Neural cell (in vitro differentiated cells): Measurements from ENCODE around the gene SEZ6. TPM values are rescaled to one million over a fixed set of nuclear protein-coding genes. Genes with fewer than 3 reads are reported as not detected.

Experiments used
- H2AFZ ChIP-seq: fragments of 200-600, 300-800 bp; sonication (generic), shearing (Covaris generic); 2 replicates; pipeline ENCODE4 v1.6.0; 2014; ENCODE audit warnings: low read depth, mild to moderate bottlenecking, antibody characterized with exemption, low read length, moderate library complexity
- H3F3A ChIP-seq: fragments of 200-600 bp; shearing (Covaris generic); 2 replicates; pipeline ENCODE4 v1.6.1; 2016; ENCODE audit warnings: mild to moderate bottlenecking, moderate library complexity, mixed read lengths, antibody characterized with exemption, low read length; ENCODE audit not compliant: insufficient read depth, poor library complexity, severe bottlenecking
- H3K27ac ChIP-seq: fragments of 200-600, 300-800 bp; sonication (generic), shearing (Covaris generic); 2 replicates; pipeline ENCODE4 v1.5.1; 2014; ENCODE audit warnings: mild to moderate bottlenecking, low read length, moderate library complexity
- H3K27me3 ChIP-seq: fragments of 300-800, 200-600 bp; sonication (generic), shearing (Covaris generic); 2 replicates; pipeline ENCODE4 v1.6.0; 2014; ENCODE audit warnings: mild to moderate bottlenecking, low read depth, low read length, moderate library complexity; ENCODE audit not compliant: insufficient read depth
- H3K36me3 ChIP-seq: fragments of 300-800, 200-600 bp; sonication (generic), shearing (Covaris generic); 2 replicates; pipeline ENCODE4 v1.5.1; 2014; ENCODE audit warnings: mild to moderate bottlenecking, antibody characterized with exemption, low read length, moderate library complexity; ENCODE audit not compliant: insufficient read depth
- H3K4me2 ChIP-seq: fragments of 300-800, 200-600 bp; sonication (generic), shearing (Covaris generic); 2 replicates; pipeline ENCODE4 v1.6.0; 2014; ENCODE audit warnings: mild to moderate bottlenecking, low read length
- H3K4me3 ChIP-seq: fragments of 300-800, 200-600 bp; sonication (generic), shearing (Covaris generic); 2 replicates; pipeline ENCODE4 v1.5.1; 2014; ENCODE audit warnings: mild to moderate bottlenecking, low read length, moderate library complexity
- H3K79me2 ChIP-seq: fragments of 200-600 bp; shearing (Covaris generic); replicated peaks from 2 replicates; pipeline ENCODE4 v1.6.0; 2014; ENCODE audit warnings: mild to moderate bottlenecking, low read length, moderate library complexity; ENCODE audit not compliant: insufficient read depth
- H3K9ac ChIP-seq: fragments of 300-800, 200-600 bp; sonication (generic), shearing (Covaris generic); 2 replicates; pipeline ENCODE4 v1.6.1; 2016; ENCODE audit warnings: mild to moderate bottlenecking, low read length, mixed read lengths
- H3K9me2 ChIP-seq: fragments of 200-600 bp; shearing (Covaris generic); 2 replicates; pipeline ENCODE4 v1.6.1; 2016; ENCODE audit warnings: mild to moderate bottlenecking, low read length, mixed read lengths; ENCODE audit not compliant: insufficient read depth
- H3K9me3 ChIP-seq: fragments of 200-600, 300-800 bp; sonication (generic), shearing (Covaris generic); 2 replicates; pipeline ENCODE4 v1.6.1; 2016; ENCODE audit warnings: mild to moderate bottlenecking, mixed run types, low read length, moderate library complexity, mixed read lengths
- H4K20me1 ChIP-seq: fragments of 200-600 bp; shearing (Covaris generic); 2 replicates; pipeline ENCODE4 v1.6.1; 2016; ENCODE audit warnings: mild to moderate bottlenecking, mixed run types; ENCODE audit not compliant: insufficient read depth
- CTCF ChIP-seq: fragments of 450-650 bp; IDR thresholded peaks from 2 replicates; pipeline ENCODE4 v1.5.1; 2014; ENCODE audit warnings: antibody characterized with exemption, mild to moderate bottlenecking, moderate library complexity; ENCODE audit not compliant: poor library complexity, severe bottlenecking
- EP300 ChIP-seq: fragments of 450-650 bp; conservative IDR thresholded peaks from 2 replicates; pipeline ENCODE4 v1.6.1; 2014; ENCODE audit warnings: antibody characterized with exemption, mild to moderate bottlenecking, moderate library complexity; ENCODE audit not compliant: poor library complexity, severe bottlenecking
- EZH2 ChIP-seq: fragments of 200-600, 300-800 bp; shearing (Covaris generic), sonication (generic); IDR thresholded peaks from 2 replicates; pipeline ENCODE4 v1.6.1; 2014; ENCODE audit warnings: antibody characterized with exemption, low read length, borderline replicate concordance, mild to moderate bottlenecking; ENCODE audit not compliant: insufficient read depth, poor library complexity, severe bottlenecking
- MXI1 ChIP-seq: fragments of 450-650 bp; conservative IDR thresholded peaks from 2 replicates; pipeline ENCODE4 v1.6.1; 2014; ENCODE audit warnings: antibody characterized with exemption, mild to moderate bottlenecking; ENCODE audit not compliant: poor library complexity, severe bottlenecking
- POLR2AphosphoS5 ChIP-seq: IDR thresholded peaks from 2 replicates; pipeline ENCODE4 v1.6.1; 2012
- RAD21 ChIP-seq: fragments of 450-650 bp; conservative IDR thresholded peaks from 2 replicates; pipeline ENCODE4 v1.6.1; 2014; ENCODE audit warnings: antibody characterized with exemption, mild to moderate bottlenecking, moderate library complexity
- SMC3 ChIP-seq: fragments of 450-650 bp; conservative IDR thresholded peaks from 2 replicates; pipeline ENCODE4 v1.6.1; 2014; ENCODE audit warnings: antibody characterized with exemption, mild to moderate bottlenecking, moderate library complexity; ENCODE audit not compliant: poor library complexity
- TAF1 ChIP-seq: IDR thresholded peaks from 2 replicates; pipeline ENCODE4 v1.6.1; 2012; ENCODE audit warnings: low read depth
- polyA plus RNA-seq: library from polyadenylated mRNA; depleted of rRNA; stranded (reverse); fragments of >200 nt; gene quantifications from 2 replicates; pipeline ENCODE4 v1.2.3, GENCODE V29; 2014
- TF ChIP-seq, protein P1 (sequence below): IDR thresholded peaks from 2 replicates; pipeline ENCODE4 v1.6.1; 2012; ENCODE audit warnings: borderline replicate concordance

The SEZ6 gene
- polyA plus RNA-seq, 1 donor from 2014 or later, result 15.1 TPM

GRCh38 chr17:28989028-28989427, 16.8 kb downstream of the SEZ6 start:
- TF ChIP-seq MXI1, result no peak
- no peak for TF ChIP-seq EP300
- no peak for TF ChIP-seq RAD21
- no peak for TF ChIP-seq POLR2AphosphoS5
- no peak for TF ChIP-seq EZH2
- no peak for TF ChIP-seq CTCF
- TF ChIP-seq TAF1, result no peak
- no peak for TF ChIP-seq SMC3
- TF ChIP-seq, protein P1, sequence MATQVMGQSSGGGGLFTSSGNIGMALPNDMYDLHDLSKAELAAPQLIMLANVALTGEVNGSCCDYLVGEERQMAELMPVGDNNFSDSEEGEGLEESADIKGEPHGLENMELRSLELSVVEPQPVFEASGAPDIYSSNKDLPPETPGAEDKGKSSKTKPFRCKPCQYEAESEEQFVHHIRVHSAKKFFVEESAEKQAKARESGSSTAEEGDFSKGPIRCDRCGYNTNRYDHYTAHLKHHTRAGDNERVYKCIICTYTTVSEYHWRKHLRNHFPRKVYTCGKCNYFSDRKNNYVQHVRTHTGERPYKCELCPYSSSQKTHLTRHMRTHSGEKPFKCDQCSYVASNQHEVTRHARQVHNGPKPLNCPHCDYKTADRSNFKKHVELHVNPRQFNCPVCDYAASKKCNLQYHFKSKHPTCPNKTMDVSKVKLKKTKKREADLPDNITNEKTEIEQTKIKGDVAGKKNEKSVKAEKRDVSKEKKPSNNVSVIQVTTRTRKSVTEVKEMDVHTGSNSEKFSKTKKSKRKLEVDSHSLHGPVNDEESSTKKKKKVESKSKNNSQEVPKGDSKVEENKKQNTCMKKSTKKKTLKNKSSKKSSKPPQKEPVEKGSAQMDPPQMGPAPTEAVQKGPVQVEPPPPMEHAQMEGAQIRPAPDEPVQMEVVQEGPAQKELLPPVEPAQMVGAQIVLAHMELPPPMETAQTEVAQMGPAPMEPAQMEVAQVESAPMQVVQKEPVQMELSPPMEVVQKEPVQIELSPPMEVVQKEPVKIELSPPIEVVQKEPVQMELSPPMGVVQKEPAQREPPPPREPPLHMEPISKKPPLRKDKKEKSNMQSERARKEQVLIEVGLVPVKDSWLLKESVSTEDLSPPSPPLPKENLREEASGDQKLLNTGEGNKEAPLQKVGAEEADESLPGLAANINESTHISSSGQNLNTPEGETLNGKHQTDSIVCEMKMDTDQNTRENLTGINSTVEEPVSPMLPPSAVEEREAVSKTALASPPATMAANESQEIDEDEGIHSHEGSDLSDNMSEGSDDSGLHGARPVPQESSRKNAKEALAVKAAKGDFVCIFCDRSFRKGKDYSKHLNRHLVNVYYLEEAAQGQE, result no peak
- Histone ChIP-seq H3K4me2 (no peak overlapping the region), H3K9ac (no peak overlapping the region), H3K27me3 (peaks cover 8% of the 10 kb centered on the region), H3K9me2 (no peaks in the 10 kb centered on the region), H3F3A (no peaks in the 10 kb centered on the region), H2AFZ (no peak overlapping the region), H3K27ac (no peak overlapping the region), H3K4me3 (no peak overlapping the region), H3K36me3 (no peaks in the 10 kb centered on the region), H4K20me1 (no peaks in the 10 kb centered on the region), H3K9me3 (no peaks in the 10 kb centered on the region), H3K79me2 (no peaks in the 10 kb centered on the region)

DNA sequence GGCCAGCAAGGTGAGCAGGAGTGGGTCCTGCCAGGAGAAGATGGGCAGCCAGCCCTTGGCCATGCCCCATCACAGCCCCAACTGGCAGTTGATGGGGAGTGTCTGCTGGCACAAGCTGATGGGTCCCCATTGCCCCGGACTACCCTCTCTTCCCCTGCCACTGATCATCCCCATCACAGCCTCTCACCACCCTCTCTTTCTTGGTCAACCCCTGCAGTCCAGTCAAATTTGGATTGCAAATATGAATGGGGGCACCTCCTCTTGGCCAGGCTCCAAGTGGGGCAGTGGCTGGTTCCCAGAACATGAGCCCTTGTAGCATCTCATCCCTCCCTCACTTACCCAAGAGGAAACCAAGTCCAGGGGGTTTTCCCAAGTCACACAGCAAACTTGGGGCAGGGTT, 17.4 kb downstream of the SEZ6 start:
- Histone ChIP-seq H2AFZ (no peak overlapping the region), H3K9ac (no peak overlapping the region), H3F3A (no peaks in the 10 kb centered on the region), H3K27me3 (peaks cover 8% of the 10 kb centered on the region), H4K20me1 (no peaks in the 10 kb centered on the region), H3K9me2 (no peaks in the 10 kb centered on the region), H3K79me2 (no peaks in the 10 kb centered on the region), H3K9me3 (no peaks in the 10 kb centered on the region), H3K27ac (no peak overlapping the region), H3K36me3 (no peaks in the 10 kb centered on the region), H3K4me2 (no peak overlapping the region), H3K4me3 (no peak overlapping the region)
- no peak for TF ChIP-seq CTCF
